Coronary artery (tissue), 2 donors: Measurements from ENCODE around the gene CAMTA1.

ENCODE experiments used
- DNase-seq: peaks from one replicate; pipeline ENCODE4 v3.0.0-alpha.2; 2017; ENCODE audit warnings: low spot score
- H3K27ac ChIP-seq, 2 donors: fragments of 200-600 bp; sonication (generic); one replicate each; pipeline ENCODE4 v1.5.1; 2016 to 2019
- H3K4me3 ChIP-seq: fragments of 200-600 bp; sonication (generic); 2 replicates; pipeline ENCODE4 v1.5.1; 2016; ENCODE audit warnings: mild to moderate bottlenecking, moderate library complexity
- TF ChIP-seq, protein P1 (sequence below): fragments of 200-600 bp; sonication (generic); IDR thresholded peaks from one replicate; pipeline ENCODE4 v1.5.1; 2019; ENCODE audit warnings: antibody characterized with exemption

Gene CAMTA1

DNA sequence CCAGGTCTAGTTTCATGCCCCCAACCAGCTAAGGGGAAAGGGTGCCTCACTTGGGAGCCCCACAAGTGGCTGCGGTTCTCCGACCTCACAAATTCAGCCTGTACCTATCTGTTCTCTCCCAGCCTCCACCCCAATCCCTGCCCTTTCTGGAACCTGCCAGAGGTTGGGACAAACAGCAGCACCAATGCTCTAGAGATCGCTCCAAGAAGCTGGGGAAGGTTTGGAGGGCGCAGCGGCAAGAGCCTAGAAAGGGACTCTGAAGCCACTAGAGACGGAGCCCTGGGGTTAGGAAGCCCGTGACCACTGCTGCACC lies 742.4 kb downstream of the CAMTA1 start:
- no peak overlapping the region for H3K27ac ChIP-seq
- DNase-seq = no peak

GRCh38 chr1:7528386-7529198 lies 743.3 kb downstream of the CAMTA1 start:
- Histone ChIP-seq H3K27ac (no peak overlapping the region), H3K4me3 (no peak overlapping the region)
- TF ChIP-seq, protein P1, sequence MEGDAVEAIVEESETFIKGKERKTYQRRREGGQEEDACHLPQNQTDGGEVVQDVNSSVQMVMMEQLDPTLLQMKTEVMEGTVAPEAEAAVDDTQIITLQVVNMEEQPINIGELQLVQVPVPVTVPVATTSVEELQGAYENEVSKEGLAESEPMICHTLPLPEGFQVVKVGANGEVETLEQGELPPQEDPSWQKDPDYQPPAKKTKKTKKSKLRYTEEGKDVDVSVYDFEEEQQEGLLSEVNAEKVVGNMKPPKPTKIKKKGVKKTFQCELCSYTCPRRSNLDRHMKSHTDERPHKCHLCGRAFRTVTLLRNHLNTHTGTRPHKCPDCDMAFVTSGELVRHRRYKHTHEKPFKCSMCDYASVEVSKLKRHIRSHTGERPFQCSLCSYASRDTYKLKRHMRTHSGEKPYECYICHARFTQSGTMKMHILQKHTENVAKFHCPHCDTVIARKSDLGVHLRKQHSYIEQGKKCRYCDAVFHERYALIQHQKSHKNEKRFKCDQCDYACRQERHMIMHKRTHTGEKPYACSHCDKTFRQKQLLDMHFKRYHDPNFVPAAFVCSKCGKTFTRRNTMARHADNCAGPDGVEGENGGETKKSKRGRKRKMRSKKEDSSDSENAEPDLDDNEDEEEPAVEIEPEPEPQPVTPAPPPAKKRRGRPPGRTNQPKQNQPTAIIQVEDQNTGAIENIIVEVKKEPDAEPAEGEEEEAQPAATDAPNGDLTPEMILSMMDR = no peak
- no peak for DNase-seq

More for the DNA sequence above, 742.4 kb downstream of the CAMTA1 start:
- TF ChIP-seq, protein P1 = no peak
- H3K4me3 ChIP-seq = no peak overlapping the region

- no peak for DNase-seq
- Histone ChIP-seq H3K27ac (no peak overlapping the region), H3K4me3 (no peak overlapping the region)
- TF ChIP-seq, protein P1 = no peak
These were observed 744.7 kb downstream of the CAMTA1 start for GRCh38 chr1:7529917-7530316.

GRCh38 chr1:7531562-7532340 lies 746.5 kb downstream of the CAMTA1 start:
- Histone ChIP-seq H3K27ac (no peak overlapping the region), H3K4me3 (no peak overlapping the region)
- no peak for DNase-seq
- TF ChIP-seq, protein P1 = no peak

DNA sequence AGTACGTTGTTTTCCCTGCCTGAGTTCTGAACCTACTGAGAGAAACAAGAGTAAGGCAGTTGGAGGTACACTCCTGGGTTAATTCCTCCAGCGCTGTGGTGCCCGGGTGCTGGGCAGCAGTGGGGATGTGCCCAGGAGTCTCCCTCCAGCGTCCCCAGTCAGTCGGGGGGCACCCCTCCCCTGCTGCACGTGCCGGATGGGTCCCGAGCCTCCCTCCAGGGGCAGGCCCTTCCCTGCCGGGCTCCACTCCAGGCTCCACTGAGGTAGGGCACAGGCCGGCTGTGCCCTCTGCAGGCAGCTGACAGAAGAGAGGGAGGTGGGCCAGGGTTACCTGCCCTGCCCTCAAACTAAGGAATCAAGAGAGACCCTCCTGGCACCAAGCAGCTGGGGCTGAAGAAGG lies 747.8 kb downstream of the CAMTA1 start:
- no peak for DNase-seq

GRCh38 chr1:7534061-7534825 lies 749.0 kb downstream of the CAMTA1 start:
- no peak overlapping the region for H3K27ac ChIP-seq

More for the DNA sequence above, 747.8 kb downstream of the CAMTA1 start:
- H3K4me3 ChIP-seq = no peak overlapping the region
- TF ChIP-seq, protein P1 = no peak
- no peak overlapping the region for H3K27ac ChIP-seq

More at GRCh38 chr1:7534061-7534825, 749.0 kb downstream of the CAMTA1 start:
- no peak for DNase-seq
- no peak overlapping the region for H3K4me3 ChIP-seq
- TF ChIP-seq, protein P1 = no peak
